Esophagus muscularis mucosa (tissue), 4 donors: ENCODE results near the gene PRDM16. TPM values are rescaled to one million over a fixed set of nuclear protein-coding genes. Genes with fewer than 3 reads are reported as not detected.

Experiments
- DNase-seq: peaks from one replicate; pipeline ENCODE4 v3.0.0-alpha.2; 2017; ENCODE audit errors: extremely low spot score
- H3K27ac ChIP-seq, 4 donors: fragments of 200-600 bp; sonication (generic); replicated peaks in 1 of 4; 1 replicate in 3 of 4; 2 replicates in 1 of 4; pipeline ENCODE4 v1.5.1; 2016 to 2019; ENCODE audit warnings: mild to moderate bottlenecking in 1 of 4
- H3K27me3 ChIP-seq, 4 donors: fragments of 200-600 bp; sonication (generic); one replicate each; pipeline versions ENCODE4 v1.5.1 to v1.6.0; 2016 to 2019
- H3K36me3 ChIP-seq, 4 donors: fragments of 200-600 bp; sonication (generic); one replicate each; pipeline ENCODE4 v1.5.1; 2016 to 2019
- H3K4me1 ChIP-seq, 4 donors: fragments of 200-600 bp; sonication (generic); one replicate each; pipeline ENCODE4 v1.5.1; 2016 to 2019
- H3K4me3 ChIP-seq, 4 donors: fragments of 200-600 bp; sonication (generic); 1 replicate in 2 of 4; 2 replicates in 2 of 4; pipeline ENCODE4 v1.5.1; 2016 to 2019; ENCODE audit warnings: mild to moderate bottlenecking in 4 of 4, moderate library complexity in 1 of 4
- H3K9me3 ChIP-seq, 4 donors: fragments of 200-600 bp; sonication (generic); 1 replicate in 3 of 4; 2 replicates in 1 of 4; pipeline ENCODE4 v1.5.1; 2016 to 2019
- EP300 ChIP-seq: sonication (generic); formaldehyde crosslinking; IDR thresholded peaks from one replicate; pipeline ENCODE4 v1.6.1; 2017; ENCODE audit warnings: antibody characterized with exemption
- POLR2A ChIP-seq: fragments of 450-650 bp; IDR thresholded peaks from one replicate; pipeline ENCODE4 v1.6.1; 2017; ENCODE audit warnings: antibody characterized with exemption, moderate library complexity, mild to moderate bottlenecking, low read depth
- POLR2AphosphoS5 ChIP-seq, 2 donors: sonication (generic); formaldehyde crosslinking; IDR thresholded peaks; one replicate each; pipeline ENCODE4 v1.6.1; 2017; ENCODE audit warnings: antibody characterized with exemption in 2 of 2
- WGBS: methylation state at CpG from one replicate; pipeline ENCODE4 v1.1.5; 2018; 5-methylcytosine and 5-hydroxymethylcytosine counted together
- intact Hi-C: fragments of 100-400 bp; cut with DNase I; formaldehyde crosslinking; loops from one replicate; pipeline ENCODE4 v1.15.1; 2023
- total RNA-seq, 4 donors: library from RNA; depleted of rRNA; stranded (reverse); fragments of >200 nt; gene quantifications; one replicate each; pipeline versions ENCODE4 v1.1.0 to v1.2.1, GENCODE V29; 2016
- TF ChIP-seq, protein P1 (sequence below), 3 experiments: fragments of 200-600 bp in 2 of 3; fragments of 450-650 bp in 1 of 3; sonication (generic) in 2 of 3; IDR thresholded peaks; one replicate each; pipeline ENCODE4 v1.5.1; 2017 to 2019; ENCODE audit warnings: antibody characterized with exemption in 3 of 3, mild to moderate bottlenecking in 2 of 3, moderate library complexity in 1 of 3

PRDM16 gene
- total RNA-seq, 4 donors from 2014 or later = 1.2 to 4.4 (median 2.2) TPM

GRCh38 chr1:3331564-3331963 lies 262.6 kb downstream of the PRDM16 start:
- peaks cover 0 to 32% (median 2%) of the 10 kb centered on the region in 4 donors for H3K4me1 ChIP-seq
- 100% methylated on average over 3 of the region's 14 CpGs for WGBS

DNA sequence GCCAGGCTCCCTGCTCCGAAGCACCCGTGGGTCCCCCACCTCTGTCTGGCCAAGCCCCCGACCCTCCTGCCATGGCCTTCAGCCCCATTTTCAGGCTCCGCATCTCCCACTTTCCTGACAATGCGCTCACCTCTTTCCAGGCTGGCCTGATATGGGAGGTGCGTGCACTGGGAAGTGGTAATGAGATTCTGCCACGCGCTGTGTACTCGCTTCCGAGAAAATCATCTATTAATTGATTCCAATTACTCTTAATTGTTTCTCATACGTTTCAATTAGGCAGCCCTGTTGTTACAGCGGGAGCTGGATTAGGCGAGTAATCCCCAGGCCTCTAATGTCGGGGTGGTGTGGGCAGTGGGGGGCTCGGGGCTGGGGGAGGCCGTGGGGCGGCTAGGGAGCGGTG lies 263.0 kb downstream of the PRDM16 start:
- Histone ChIP-seq H3K4me1 (peaks cover 0 to 32% (median 2%) of the 10 kb centered on the region in 4 donors), H3K36me3 (no peaks in the 10 kb centered on the region), H3K27ac (no peak overlapping the region), H3K9me3 (no peaks in the 10 kb centered on the region), H3K4me3 (no peak overlapping the region), H3K27me3 (peaks cover 0 to 55% (median 2%) of the 10 kb centered on the region in 4 donors)
- no peak for DNase-seq
- whole genome bisulfite sequencing = 84% methylated on average over 18 of the region's 18 CpGs
- intact Hi-C loops = no loop called here
- TF ChIP-seq POLR2AphosphoS5 (IDR thresholded peaks at IDR 0.05) = no peak
- TF ChIP-seq POLR2A = no peak
- TF ChIP-seq, protein P1, sequence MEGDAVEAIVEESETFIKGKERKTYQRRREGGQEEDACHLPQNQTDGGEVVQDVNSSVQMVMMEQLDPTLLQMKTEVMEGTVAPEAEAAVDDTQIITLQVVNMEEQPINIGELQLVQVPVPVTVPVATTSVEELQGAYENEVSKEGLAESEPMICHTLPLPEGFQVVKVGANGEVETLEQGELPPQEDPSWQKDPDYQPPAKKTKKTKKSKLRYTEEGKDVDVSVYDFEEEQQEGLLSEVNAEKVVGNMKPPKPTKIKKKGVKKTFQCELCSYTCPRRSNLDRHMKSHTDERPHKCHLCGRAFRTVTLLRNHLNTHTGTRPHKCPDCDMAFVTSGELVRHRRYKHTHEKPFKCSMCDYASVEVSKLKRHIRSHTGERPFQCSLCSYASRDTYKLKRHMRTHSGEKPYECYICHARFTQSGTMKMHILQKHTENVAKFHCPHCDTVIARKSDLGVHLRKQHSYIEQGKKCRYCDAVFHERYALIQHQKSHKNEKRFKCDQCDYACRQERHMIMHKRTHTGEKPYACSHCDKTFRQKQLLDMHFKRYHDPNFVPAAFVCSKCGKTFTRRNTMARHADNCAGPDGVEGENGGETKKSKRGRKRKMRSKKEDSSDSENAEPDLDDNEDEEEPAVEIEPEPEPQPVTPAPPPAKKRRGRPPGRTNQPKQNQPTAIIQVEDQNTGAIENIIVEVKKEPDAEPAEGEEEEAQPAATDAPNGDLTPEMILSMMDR (IDR thresholded peaks at IDR 0.05) = no peak
- no peak for TF ChIP-seq EP300

More at GRCh38 chr1:3331564-3331963, 262.6 kb downstream of the PRDM16 start:
- no peak for TF ChIP-seq POLR2A
- DNase-seq = no peak
- no peaks in the 10 kb centered on the region for H3K36me3 ChIP-seq
- peaks cover 0 to 60% (median 2%) of the 10 kb centered on the region in 4 donors for H3K27me3 ChIP-seq
- no peaks in the 10 kb centered on the region for H3K9me3 ChIP-seq
- intact Hi-C loops = no loop called here
- no peak overlapping the region for H3K4me3 ChIP-seq
- H3K27ac ChIP-seq = no peak overlapping the region

DNA sequence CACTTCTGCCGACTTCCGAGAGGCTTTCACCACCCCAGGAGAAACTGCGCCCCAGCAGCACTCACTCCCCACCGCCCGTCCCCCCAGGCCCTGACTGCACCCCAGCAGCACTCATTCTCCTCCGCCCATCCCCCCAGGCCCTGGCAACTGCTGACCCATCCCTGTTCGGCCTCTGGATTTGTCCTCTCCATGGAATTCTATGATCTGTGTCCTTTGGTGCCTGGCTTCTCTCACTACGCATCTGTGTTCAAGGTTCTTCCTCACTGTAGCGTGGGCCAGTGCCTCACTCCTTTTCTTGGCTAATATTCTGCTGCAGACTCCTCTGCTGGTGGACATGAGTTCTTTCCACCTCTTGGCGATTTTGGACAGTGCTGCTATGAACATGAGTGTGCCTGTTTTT lies 263.7 kb downstream of the PRDM16 start:
- H3K9me3 ChIP-seq = no peaks in the 10 kb centered on the region
- no peak overlapping the region for H3K27ac ChIP-seq
- 95% methylated on average over 10 of the region's 10 CpGs for WGBS
- H3K27me3 ChIP-seq = peaks cover 0 to 49% (median 2%) of the 10 kb centered on the region in 4 donors
- no peak overlapping the region for H3K4me3 ChIP-seq
- DNase-seq = no peak
- TF ChIP-seq POLR2A (no peak), POLR2AphosphoS5 (IDR thresholded peaks at IDR 0.05) (no peak), EP300 (no peak)
- TF ChIP-seq, protein P1 (IDR thresholded peaks at IDR 0.05) = no peak
- peaks cover 0 to 31% (median 2%) of the 10 kb centered on the region in 4 donors for H3K4me1 ChIP-seq
- intact Hi-C loops = no loop called here
- H3K36me3 ChIP-seq = no peaks in the 10 kb centered on the region

- H3K4me1 ChIP-seq = peaks cover 0 to 27% (median 2%) of the 10 kb centered on the region in 4 donors
- TF ChIP-seq, protein P1 (IDR thresholded peaks at IDR 0.05) = no peak
- TF ChIP-seq EP300 (no peak), POLR2A (no peak), POLR2AphosphoS5 (IDR thresholded peaks at IDR 0.05) (no peak)
- intact Hi-C loops = no loop called here
- no peaks in the 10 kb centered on the region for H3K36me3 ChIP-seq
- no peak overlapping the region for H3K4me3 ChIP-seq
- no peak overlapping the region for H3K27ac ChIP-seq
- 57% methylated on average over 7 of the region's 9 CpGs for WGBS
- H3K9me3 ChIP-seq = no peaks in the 10 kb centered on the region
- no peak for DNase-seq
- H3K27me3 ChIP-seq = peaks cover 0 to 48% (median 2%) of the 10 kb centered on the region in 4 donors
Observed at GRCh38 chr1:3333903-3334302, 264.9 kb downstream of the PRDM16 start.

DNA sequence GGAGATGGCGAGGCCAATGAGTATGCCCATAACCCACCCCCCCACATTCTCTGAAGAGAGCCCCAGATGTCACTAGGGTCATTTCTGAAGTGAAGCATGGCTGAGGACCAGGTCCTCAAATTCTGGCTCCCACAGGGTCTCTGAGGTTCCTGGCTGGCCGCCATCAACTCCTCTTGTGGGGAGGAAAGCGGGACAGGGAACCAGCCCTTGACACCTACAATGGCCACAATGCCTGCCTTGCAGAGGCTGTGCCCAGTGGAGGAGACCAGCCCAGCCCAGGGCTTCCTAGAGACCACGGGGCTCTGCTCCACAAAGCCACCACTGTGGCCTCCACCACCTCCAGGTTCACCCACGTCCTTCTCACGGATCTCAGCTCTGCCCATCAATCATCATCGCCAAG lies 265.4 kb downstream of the PRDM16 start:
- peaks cover 0 to 52% (median 2%) of the 10 kb centered on the region in 4 donors for H3K27me3 ChIP-seq
- TF ChIP-seq EP300 (no peak), POLR2A (no peak), POLR2AphosphoS5 (IDR thresholded peaks at IDR 0.05) (no peak)
- TF ChIP-seq, protein P1 (IDR thresholded peaks at IDR 0.05) = no peak
- WGBS = 72% methylated on average over 3 of the region's 7 CpGs
- H3K27ac ChIP-seq = peak overlapping the region in 1 of 4 donors; percentile 10
- H3K4me1 ChIP-seq = peaks cover 0 to 28% (median 2%) of the 10 kb centered on the region in 4 donors
- H3K4me3 ChIP-seq = no peak overlapping the region
- intact Hi-C loops = no loop called here
- no peaks in the 10 kb centered on the region for H3K9me3 ChIP-seq
- H3K36me3 ChIP-seq = no peaks in the 10 kb centered on the region
- DNase-seq = no peak
